OCI-LY1 (cell line): ENCODE results near the gene MT3.

Source experiments
- H2AFZ ChIP-seq: fragments of 200-600 bp; sonication (generic), shearing (Covaris generic); 2 replicates; pipeline ENCODE4 v1.6.0; 2014; ENCODE audit warnings: antibody characterized with exemption, mild to moderate bottlenecking, low read length
- H3F3A ChIP-seq: fragments of 200-600 bp; sonication (generic), shearing (Covaris generic); 2 replicates; pipeline ENCODE4 v1.6.0; 2014; ENCODE audit warnings: mild to moderate bottlenecking, antibody characterized with exemption, low read length, moderate library complexity; ENCODE audit not compliant: insufficient read depth
- H3K27ac ChIP-seq: fragments of 200-600 bp; sonication (generic); 2 replicates; pipeline ENCODE4 v1.5.1; 2014; ENCODE audit warnings: low read length, mixed run types, mild to moderate bottlenecking, low read depth; ENCODE audit not compliant: poor library complexity, severe bottlenecking
- H3K27me3 ChIP-seq: fragments of 200-600 bp; sonication (generic); 2 replicates; pipeline ENCODE4 v1.6.0; 2014; ENCODE audit warnings: antibody characterized with exemption, mild to moderate bottlenecking, low read length, moderate library complexity; ENCODE audit not compliant: insufficient read depth
- H3K36me3 ChIP-seq: fragments of 200-600 bp; sonication (generic); 2 replicates; pipeline ENCODE4 v1.6.1; 2014; ENCODE audit warnings: mild to moderate bottlenecking, antibody characterized with exemption, low read length, moderate library complexity, mixed read lengths; ENCODE audit not compliant: insufficient read depth
- H3K4me1 ChIP-seq: fragments of 200-600 bp; sonication (generic); 2 replicates; pipeline ENCODE4 v1.5.1; 2014; ENCODE audit warnings: mild to moderate bottlenecking, low read length, moderate library complexity; ENCODE audit not compliant: insufficient read depth, severe bottlenecking
- H3K4me2 ChIP-seq: fragments of 200-600 bp; sonication (generic), shearing (Covaris generic); 2 replicates; pipeline ENCODE4 v1.6.1; 2014; ENCODE audit warnings: low read length
- H3K4me3 ChIP-seq: fragments of 200-600 bp; sonication (generic); 2 replicates; pipeline ENCODE4 v1.5.1; 2014; ENCODE audit warnings: low read length, low read depth, mild to moderate bottlenecking, mixed read lengths; ENCODE audit not compliant: poor library complexity, severe bottlenecking
- H3K79me2 ChIP-seq: fragments of 200-600 bp; shearing (Covaris generic); 2 replicates; pipeline ENCODE4 v1.6.1; 2016; ENCODE audit warnings: mixed run types, low read length, mixed read lengths; ENCODE audit not compliant: insufficient read depth
- H3K9ac ChIP-seq: fragments of 200-600 bp; sonication (generic), shearing (Covaris generic); 2 replicates; pipeline ENCODE4 v1.6.1; 2014; ENCODE audit warnings: mild to moderate bottlenecking, low read length, mixed read lengths
- H3K9me2 ChIP-seq: fragments of 200-600 bp; sonication (generic), shearing (Covaris generic); 2 replicates; pipeline ENCODE4 v1.6.1; 2014; ENCODE audit warnings: low read depth, mild to moderate bottlenecking, low read length, mixed read lengths
- H3K9me3 ChIP-seq: fragments of 200-600 bp; shearing (Covaris generic); 2 replicates; pipeline ENCODE4 v1.6.1; 2014; ENCODE audit warnings: low read length, mixed read lengths
- H4K20me1 ChIP-seq: fragments of 200-600 bp; sonication (generic), shearing (Covaris generic); 2 replicates; pipeline ENCODE4 v1.6.0; 2016; ENCODE audit warnings: mild to moderate bottlenecking, low read length; ENCODE audit not compliant: insufficient read depth
- EZH2 ChIP-seq: fragments of 200-600 bp; sonication (generic), shearing (Covaris generic); IDR thresholded peaks from 2 replicates; pipeline ENCODE4 v1.8.0; 2017; ENCODE audit warnings: borderline replicate concordance, mixed run types, mild to moderate bottlenecking, antibody characterized with exemption, low read length, moderate library complexity, mixed read lengths
- TF ChIP-seq, protein P1 (sequence below): fragments of 200-600 bp; sonication (generic), shearing (Covaris generic); IDR thresholded peaks from 2 replicates; pipeline ENCODE4 v1.5.1; 2017; ENCODE audit warnings: mild to moderate bottlenecking, antibody characterized with exemption, low read length, moderate library complexity, mixed read lengths

Gene MT3

DNA sequence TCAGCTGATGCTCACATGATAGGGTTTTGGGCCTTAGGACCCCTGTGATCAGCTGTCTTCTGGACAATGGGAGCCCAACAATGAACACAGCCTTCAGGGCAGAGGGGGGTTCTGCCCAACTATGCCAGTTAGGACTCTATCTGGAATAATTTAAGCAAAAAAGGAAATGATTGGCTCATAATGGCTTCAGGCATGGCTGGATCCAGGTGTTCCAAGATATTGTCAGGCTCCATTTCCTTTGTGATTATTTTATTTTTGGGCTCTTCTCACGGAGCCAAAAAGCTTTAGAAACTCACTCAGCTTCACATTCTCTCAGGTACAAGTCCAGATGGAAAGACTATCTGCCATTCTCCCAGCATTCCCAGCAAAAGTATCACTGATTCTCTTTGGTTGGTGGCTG is 16.1 kb downstream of the MT3 start:
- H3K27me3 ChIP-seq: no peaks in the 10 kb centered on the region
- H3K27ac ChIP-seq: no peak overlapping the region
- no peak overlapping the region for H3K4me2 ChIP-seq
- TF ChIP-seq EZH2: no peak
- TF ChIP-seq, protein P1, sequence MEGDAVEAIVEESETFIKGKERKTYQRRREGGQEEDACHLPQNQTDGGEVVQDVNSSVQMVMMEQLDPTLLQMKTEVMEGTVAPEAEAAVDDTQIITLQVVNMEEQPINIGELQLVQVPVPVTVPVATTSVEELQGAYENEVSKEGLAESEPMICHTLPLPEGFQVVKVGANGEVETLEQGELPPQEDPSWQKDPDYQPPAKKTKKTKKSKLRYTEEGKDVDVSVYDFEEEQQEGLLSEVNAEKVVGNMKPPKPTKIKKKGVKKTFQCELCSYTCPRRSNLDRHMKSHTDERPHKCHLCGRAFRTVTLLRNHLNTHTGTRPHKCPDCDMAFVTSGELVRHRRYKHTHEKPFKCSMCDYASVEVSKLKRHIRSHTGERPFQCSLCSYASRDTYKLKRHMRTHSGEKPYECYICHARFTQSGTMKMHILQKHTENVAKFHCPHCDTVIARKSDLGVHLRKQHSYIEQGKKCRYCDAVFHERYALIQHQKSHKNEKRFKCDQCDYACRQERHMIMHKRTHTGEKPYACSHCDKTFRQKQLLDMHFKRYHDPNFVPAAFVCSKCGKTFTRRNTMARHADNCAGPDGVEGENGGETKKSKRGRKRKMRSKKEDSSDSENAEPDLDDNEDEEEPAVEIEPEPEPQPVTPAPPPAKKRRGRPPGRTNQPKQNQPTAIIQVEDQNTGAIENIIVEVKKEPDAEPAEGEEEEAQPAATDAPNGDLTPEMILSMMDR: no peak
- H4K20me1 ChIP-seq: no peaks in the 10 kb centered on the region
- no peak overlapping the region for H2AFZ ChIP-seq
- no peaks in the 10 kb centered on the region for H3K9me2 ChIP-seq
- no peaks in the 10 kb centered on the region for H3K79me2 ChIP-seq
- no peaks in the 10 kb centered on the region for H3F3A ChIP-seq
- no peaks in the 10 kb centered on the region for H3K36me3 ChIP-seq
- no peaks in the 10 kb centered on the region for H3K9me3 ChIP-seq
- H3K9ac ChIP-seq: no peak overlapping the region
- no peak overlapping the region for H3K4me3 ChIP-seq
- peaks cover 27% of the 10 kb centered on the region for H3K4me1 ChIP-seq

DNA sequence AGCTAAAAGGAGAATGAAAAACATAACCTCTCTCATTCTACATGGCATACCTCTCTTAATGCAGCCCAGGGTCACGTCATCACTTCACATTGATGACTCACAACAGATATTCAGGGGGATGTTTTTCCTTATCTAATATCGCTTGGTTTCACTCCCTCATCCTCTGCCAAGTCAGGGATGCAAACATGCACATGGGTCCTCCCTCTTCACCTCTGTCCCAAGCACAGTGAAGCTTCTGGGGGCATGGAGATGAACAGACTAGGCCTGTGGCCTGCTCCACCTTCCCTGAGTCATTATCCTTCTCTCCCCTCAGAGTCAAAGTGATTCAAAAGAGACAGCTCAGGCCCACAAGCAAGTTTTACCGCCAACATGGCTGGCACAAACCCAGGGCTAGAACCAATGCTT is 16.7 kb downstream of the MT3 start:
- H3K4me3 ChIP-seq: no peak overlapping the region
- no peak overlapping the region for H3K9ac ChIP-seq
- no peaks in the 10 kb centered on the region for H3K36me3 ChIP-seq
- TF ChIP-seq, protein P1: no peak
- TF ChIP-seq EZH2: no peak
- H3K27me3 ChIP-seq: no peaks in the 10 kb centered on the region
- no peaks in the 10 kb centered on the region for H3K9me2 ChIP-seq
- peaks cover 28% of the 10 kb centered on the region for H3K4me1 ChIP-seq
- no peaks in the 10 kb centered on the region for H3K79me2 ChIP-seq
- H3K27ac ChIP-seq: no peak overlapping the region
- H3F3A ChIP-seq: no peaks in the 10 kb centered on the region
- H3K9me3 ChIP-seq: no peaks in the 10 kb centered on the region
- no peak overlapping the region for H3K4me2 ChIP-seq
- no peaks in the 10 kb centered on the region for H4K20me1 ChIP-seq
- no peak overlapping the region for H2AFZ ChIP-seq

DNA sequence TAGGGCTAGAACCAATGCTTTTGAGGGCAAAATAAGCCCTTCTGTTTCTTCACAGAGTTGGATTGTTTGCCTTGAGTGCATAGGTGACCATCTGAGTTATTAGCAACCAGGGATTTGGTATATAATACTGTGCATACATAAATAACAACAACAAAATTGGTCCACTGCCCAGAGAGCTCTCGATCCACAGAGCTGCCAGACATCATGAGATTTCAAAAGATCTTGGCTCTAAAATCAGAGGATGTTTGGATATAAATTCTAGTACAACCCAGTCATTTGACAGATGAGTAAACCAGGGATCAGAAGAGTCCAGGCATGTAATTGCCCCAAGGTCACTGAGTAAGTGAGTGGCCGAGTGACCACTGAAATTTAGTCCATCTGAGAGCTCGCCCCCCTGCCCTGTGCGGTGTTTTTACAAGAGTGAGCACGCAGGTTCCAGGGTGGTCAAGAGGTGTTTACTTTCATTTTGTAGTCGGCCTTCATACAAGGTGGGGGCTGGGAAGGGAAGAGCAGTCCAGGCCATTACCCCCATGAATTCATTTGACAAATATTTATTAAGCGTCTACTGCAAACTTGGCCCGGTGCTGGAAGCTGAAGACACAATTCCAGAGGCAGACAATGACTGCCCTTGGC is 17.3 kb downstream of the MT3 start:
- Histone ChIP-seq H3K9me3 (no peaks in the 10 kb centered on the region), H3K9me2 (no peaks in the 10 kb centered on the region), H3F3A (no peaks in the 10 kb centered on the region), H3K36me3 (no peaks in the 10 kb centered on the region), H3K4me1 (peaks cover 28% of the 10 kb centered on the region), H4K20me1 (no peaks in the 10 kb centered on the region), H3K27me3 (no peaks in the 10 kb centered on the region), H3K27ac (no peak overlapping the region), H3K79me2 (no peaks in the 10 kb centered on the region), H2AFZ (no peak overlapping the region), H3K4me3 (no peak overlapping the region), H3K4me2 (no peak overlapping the region), H3K9ac (no peak overlapping the region)
- TF ChIP-seq, protein P1: no peak
- TF ChIP-seq EZH2: no peak
